NT2/D1 (cell line): ENCODE measurements around the gene RINT1.
"Not testable (repeated sequence)": the region's sequence is repeated elsewhere in the genome, so short reads cannot be mapped to it uniquely, and the experiment has no call there.

Experiments
- DNase-seq: peaks from one replicate; pipeline ENCODE4 v3.0.0-alpha.2; 2011; ENCODE audit warnings: low read depth, low spot score
- H3K27me3 ChIP-seq: 2 replicates; pipeline ENCODE4 v1.6.0; 2011; ENCODE audit warnings: mild to moderate bottlenecking; ENCODE audit not compliant: insufficient read length, insufficient read depth
- H3K36me3 ChIP-seq: 2 replicates; pipeline ENCODE4 v1.6.1; 2011; ENCODE audit warnings: mild to moderate bottlenecking, low read length, mixed read lengths; ENCODE audit not compliant: insufficient read depth, insufficient read length
- H3K4me1 ChIP-seq: 2 replicates; pipeline ENCODE4 v1.5.1; 2011; ENCODE audit not compliant: insufficient read depth, insufficient read length
- H3K4me3 ChIP-seq: 2 replicates; pipeline ENCODE4 v1.5.1; 2011; ENCODE audit warnings: low read depth; ENCODE audit not compliant: insufficient read length
- H3K9ac ChIP-seq: 2 replicates; pipeline ENCODE4 v1.6.0; 2011; ENCODE audit warnings: low read depth; ENCODE audit not compliant: insufficient read length
- H3K9me3 ChIP-seq: 2 replicates; pipeline ENCODE4 v1.5.1; 2011; ENCODE audit warnings: mild to moderate bottlenecking, low read length; ENCODE audit not compliant: insufficient read depth
- SUZ12 ChIP-seq: IDR thresholded peaks from 2 replicates; pipeline ENCODE4 v1.6.1; 2011; ENCODE audit not compliant: insufficient read length, insufficient read depth; ENCODE audit errors: extremely low read depth
- YY1 ChIP-seq: IDR thresholded peaks from 2 replicates; pipeline ENCODE4 v1.6.1; 2011; ENCODE audit not compliant: insufficient read length, insufficient read depth
- ZNF274 ChIP-seq: IDR thresholded peaks from 2 replicates; pipeline ENCODE4 v1.6.1; 2011; ENCODE audit warnings: mild to moderate bottlenecking, low read depth, low read length

Gene RINT1

DNA sequence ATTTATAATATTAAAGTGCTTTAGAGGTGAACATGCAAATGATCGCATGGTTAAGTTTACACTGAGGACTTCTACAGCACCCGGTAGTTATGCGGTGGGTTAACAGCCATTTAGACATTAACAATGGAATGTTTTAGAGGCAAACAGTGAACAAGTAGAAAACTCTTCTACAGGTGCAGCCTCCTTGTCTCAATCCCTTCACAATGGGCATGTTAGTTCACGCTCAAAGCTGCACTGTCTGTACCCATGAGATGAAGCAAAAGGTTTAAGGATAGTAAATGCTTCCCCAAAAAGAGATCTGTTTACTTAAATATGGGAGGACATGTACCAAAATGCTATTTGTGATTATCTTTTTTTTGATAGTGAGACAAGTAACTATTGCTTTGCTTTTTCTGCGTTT, 35.0 kb upstream of the RINT1 start:
- Histone ChIP-seq H3K9ac (no peak overlapping the region), H3K36me3 (peaks cover 52% of the 10 kb centered on the region), H3K4me3 (no peak overlapping the region), H3K9me3 (no peaks in the 10 kb centered on the region), H3K4me1 (no peaks in the 10 kb centered on the region), H3K27me3 (no peaks in the 10 kb centered on the region)
- no peak for DNase-seq
- TF ChIP-seq YY1 = no peak
- no peak for TF ChIP-seq SUZ12
- no peak for TF ChIP-seq ZNF274

DNA sequence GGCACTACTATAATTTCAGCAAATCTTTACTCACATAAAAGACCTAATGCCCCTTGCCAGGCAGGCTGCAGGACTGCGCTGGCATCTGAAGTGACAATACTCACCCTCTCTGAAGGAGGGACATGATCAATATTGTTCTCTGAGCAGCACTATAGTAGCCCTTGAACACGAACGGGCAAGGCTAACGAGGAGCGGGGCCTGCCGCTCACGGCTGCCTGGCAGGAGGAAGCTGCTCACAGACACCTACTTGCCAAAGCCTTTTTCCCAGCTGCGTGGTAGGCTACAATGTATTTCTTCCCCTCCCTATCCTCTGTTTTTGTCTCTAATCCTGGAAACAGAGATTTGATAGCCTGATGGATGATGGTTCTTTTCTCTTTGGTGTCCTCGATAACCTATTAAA, 29.8 kb upstream of the RINT1 start:
- Histone ChIP-seq H3K9ac (no peak overlapping the region), H3K4me1 (no peaks in the 10 kb centered on the region), H3K4me3 (no peak overlapping the region), H3K9me3 (no peaks in the 10 kb centered on the region), H3K36me3 (peaks cover 79% of the 10 kb centered on the region), H3K27me3 (no peaks in the 10 kb centered on the region)
- TF ChIP-seq ZNF274 (no peak), SUZ12 (no peak), YY1 (no peak)
- DNase-seq = no peak

DNA sequence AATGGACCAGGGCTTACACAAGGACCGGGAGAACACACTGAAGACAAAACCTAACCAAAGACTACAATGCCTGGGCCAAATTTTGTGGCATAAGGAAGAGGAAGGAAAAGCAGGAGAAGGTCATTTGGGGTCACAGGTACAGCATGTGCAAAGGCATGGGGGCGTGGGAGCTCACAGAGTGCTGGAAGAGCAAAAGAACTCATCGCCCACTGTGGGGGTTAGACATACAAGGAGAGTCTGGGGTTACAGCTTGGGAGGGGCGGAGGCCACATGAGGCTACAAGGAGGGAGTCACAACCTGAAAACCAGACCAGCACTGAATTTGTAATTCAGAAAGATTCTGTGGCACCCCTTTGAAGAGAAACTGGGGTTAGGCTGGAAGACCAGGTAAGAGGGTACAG, 19.6 kb upstream of the RINT1 start:
- Histone ChIP-seq H3K4me3 (no peak overlapping the region), H3K9ac (no peak overlapping the region), H3K9me3 (no peaks in the 10 kb centered on the region), H3K36me3 (peaks cover 34% of the 10 kb centered on the region), H3K4me1 (no peaks in the 10 kb centered on the region), H3K27me3 (no peaks in the 10 kb centered on the region)
- no peak for DNase-seq
- no peak for TF ChIP-seq ZNF274
- TF ChIP-seq YY1 = no peak
- TF ChIP-seq SUZ12 = no peak

DNA sequence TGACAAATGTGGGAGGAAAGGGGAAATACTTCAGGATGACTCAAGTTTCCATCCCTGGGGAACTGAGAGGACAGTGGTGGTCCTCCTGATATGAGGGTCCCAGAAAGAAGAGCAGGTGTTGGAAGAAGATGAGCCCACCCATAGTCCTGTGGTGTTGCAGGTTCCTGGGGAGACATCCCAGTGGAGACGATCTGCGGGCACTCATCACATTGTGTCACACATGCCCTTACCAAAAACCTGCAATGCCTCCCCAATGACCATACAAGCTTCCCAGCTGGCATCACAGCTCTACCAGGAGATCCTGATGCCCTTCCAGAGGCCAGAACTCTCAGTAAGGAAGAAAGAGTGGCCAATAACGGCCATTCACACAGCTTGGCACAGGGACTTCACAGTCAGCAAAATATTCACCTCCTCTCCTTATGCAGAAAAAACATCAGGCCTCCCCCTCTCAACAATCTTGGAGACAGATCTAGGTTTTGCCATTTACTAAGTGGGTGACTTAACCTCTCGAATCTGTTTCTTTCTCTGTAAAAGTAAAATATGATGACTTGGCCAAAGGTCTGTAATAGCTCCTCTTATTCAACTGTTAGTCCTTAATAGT, 19.0 kb upstream of the RINT1 start:
- TF ChIP-seq SUZ12 (no peak), YY1 (no peak), ZNF274 (no peak)
- H3K36me3 ChIP-seq = peaks cover 34% of the 10 kb centered on the region
- H3K4me1 ChIP-seq = no peaks in the 10 kb centered on the region
- H3K27me3 ChIP-seq = no peaks in the 10 kb centered on the region
- H3K9ac ChIP-seq = no peak overlapping the region
- DNase-seq = no peak
- no peaks in the 10 kb centered on the region for H3K9me3 ChIP-seq
- no peak overlapping the region for H3K4me3 ChIP-seq

DNA sequence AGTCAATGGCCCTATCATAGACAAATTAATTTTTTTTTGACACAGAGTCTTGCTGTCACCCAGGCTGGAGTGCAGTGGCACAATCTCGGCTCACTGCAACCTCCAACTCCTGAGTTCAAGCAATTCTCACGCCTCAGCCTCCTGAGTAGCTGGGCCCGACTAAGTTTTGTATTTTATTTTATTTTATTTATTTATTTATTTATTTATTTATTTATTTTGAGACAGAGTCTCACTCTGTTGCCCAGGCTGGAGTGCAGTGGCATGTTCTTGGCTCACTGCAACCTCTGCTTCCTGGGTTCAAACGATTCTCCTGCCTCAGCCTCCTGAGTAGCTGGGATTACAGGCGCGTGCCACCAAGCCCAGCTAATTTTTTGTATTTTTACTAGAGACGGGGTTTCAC, 16.4 kb upstream of the RINT1 start:
- DNase-seq, H3K4me1 ChIP-seq, H3K9me3 ChIP-seq, H3K9ac ChIP-seq, H3K27me3 ChIP-seq, H3K4me3 ChIP-seq: not testable (repeated sequence)
- peaks cover 37% of the 10 kb centered on the region for H3K36me3 ChIP-seq

DNA sequence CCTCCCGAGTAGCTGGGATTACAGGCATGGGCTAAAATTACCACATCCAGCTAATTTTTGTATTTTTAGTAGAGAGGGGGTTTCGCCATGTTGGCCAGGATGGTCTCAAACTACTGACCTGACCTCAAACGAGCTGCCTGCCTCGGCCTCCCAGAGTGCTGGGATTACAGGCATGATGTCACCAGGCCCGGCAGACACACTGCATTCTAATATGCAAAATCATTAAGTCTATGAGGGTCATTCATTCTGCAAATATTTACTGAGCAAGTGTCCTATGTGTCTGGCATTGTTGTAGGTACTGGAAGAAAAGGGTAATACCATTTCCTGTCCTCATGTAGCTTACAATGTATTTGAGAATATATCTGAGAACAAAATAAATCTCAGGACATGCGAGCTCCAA, 12.6 kb upstream of the RINT1 start:
- H3K36me3 ChIP-seq = peaks cover 25% of the 10 kb centered on the region
- peaks cover 3% of the 10 kb centered on the region for H3K4me1 ChIP-seq
- no peak overlapping the region for H3K4me3 ChIP-seq
- no peak overlapping the region for H3K9ac ChIP-seq
- H3K27me3 ChIP-seq = no peaks in the 10 kb centered on the region
- H3K9me3 ChIP-seq = no peaks in the 10 kb centered on the region
- no peak for DNase-seq
- no peak for TF ChIP-seq SUZ12

DNA sequence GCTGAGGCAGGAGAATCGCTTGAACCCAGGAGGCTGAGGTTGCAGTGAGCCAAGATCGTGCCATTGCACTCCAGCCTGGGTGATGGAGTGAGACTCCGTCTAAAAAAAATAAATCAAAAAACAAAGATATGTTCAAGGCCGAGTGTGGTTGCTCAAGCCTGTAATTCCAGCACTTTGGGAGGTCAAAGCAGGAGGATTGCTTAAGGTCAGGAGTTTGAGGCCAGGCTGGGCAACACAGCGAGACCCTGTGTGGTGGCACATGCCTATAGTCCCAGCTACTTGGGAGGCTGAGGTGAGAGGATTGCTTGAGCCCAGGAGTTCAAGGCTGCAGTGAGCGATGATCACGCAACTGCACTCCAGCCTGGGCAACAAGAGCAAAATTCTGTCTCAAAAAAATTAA, 11.4 kb upstream of the RINT1 start:
- peaks cover 25% of the 10 kb centered on the region for H3K36me3 ChIP-seq
- not testable (repeated sequence) for H3K9ac ChIP-seq, H3K4me3 ChIP-seq, H3K4me1 ChIP-seq, H3K27me3 ChIP-seq, DNase-seq, H3K9me3 ChIP-seq

DNA sequence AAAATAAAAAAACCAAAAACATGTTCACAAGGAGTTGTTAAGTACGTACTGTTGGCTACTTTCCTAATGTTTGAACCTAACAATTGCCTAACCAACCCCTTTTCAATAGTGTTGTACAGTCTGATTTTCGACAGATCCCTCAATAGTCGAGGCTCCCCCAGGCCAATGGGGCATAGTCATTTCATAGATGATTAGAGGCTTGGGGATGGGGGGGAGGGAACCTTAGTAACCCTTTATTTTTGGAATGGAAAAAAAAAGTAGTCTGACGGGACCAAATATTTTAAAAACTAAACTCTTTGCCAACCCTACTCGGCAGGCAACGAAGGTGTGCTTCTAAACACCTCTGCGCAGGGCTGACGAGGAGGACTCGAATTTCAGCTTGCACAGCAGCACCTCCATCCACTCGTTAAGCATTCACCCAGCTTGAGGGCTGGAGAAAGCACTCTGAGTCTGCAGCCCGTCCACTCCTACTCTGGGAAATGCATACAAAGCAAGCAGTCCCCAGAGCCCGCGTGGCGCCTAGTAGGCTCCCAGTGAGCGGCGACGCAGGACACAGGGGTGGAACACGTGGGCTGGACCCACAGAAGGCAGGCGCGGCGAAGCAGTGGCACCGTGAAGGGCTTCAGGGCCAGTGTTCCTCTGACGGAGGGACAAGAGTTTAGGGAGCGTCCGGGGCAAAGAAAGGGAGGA, 10.8 kb upstream of the RINT1 start:
- H3K36me3 ChIP-seq = peaks cover 25% of the 10 kb centered on the region
- H3K9ac ChIP-seq = peak overlapping the region; percentile 94
- H3K4me3 ChIP-seq = peak overlapping the region; percentile 81
- no peaks in the 10 kb centered on the region for H3K27me3 ChIP-seq
- peaks cover 3% of the 10 kb centered on the region for H3K4me1 ChIP-seq
- DNase-seq = no peak
- no peaks in the 10 kb centered on the region for H3K9me3 ChIP-seq
- no peak for TF ChIP-seq YY1
- TF ChIP-seq ZNF274 = no peak
- no peak for TF ChIP-seq SUZ12
